ENCODE measurements around the gene HS3ST4.
"Not testable (repeated sequence)": the region's sequence is repeated elsewhere in the genome, so short reads cannot be mapped to it uniquely, and the experiment has no call there.

HS3ST4 gene

DNA sequence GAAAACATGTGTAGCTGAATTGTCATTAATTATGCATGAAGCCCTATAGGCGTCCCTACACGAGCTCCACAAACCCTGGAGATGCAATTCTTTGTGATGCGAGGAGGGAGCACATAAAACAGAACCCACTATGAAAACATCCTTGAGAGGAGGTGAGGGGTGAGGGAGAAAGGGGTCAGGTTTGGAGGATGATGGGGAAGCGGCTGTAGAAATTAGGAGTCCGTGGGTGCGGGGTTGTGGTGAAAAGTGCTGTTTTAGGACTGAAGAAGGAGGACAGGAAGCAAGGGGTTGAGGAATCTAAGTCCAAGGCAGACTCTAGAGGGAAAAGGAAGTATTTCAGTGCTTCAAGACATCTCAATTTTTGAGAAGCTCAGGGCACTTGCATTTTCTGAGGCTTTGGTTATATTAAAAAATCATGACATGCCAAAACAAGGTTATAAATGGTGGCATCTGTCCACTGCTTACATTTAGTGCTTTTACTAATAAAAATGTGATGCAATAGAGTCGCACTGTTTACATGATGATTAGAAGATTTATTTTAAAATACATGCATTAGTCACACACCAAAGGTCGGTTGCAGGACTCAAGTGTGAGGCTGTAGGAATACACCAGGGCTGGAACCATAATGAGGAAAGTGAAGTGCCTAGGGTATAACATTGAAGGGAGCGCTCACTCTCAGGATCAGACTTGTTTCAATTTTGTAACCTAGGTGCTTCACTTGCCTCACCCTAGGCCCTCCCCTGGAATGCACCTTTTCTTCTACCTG, 379.5 kb downstream of the HS3ST4 start:
- in situ Hi-C loops (cut with HindIII; ENCODE audit: low sequenced_read_pairs): no loop called here
- no peak for DNase-seq (ENCODE audit: low read depth, low spot score)
- no peak overlapping the region for H3K4me3 ChIP-seq (ENCODE audit: low read depth, low read length)
- TF ChIP-seq, protein P1, sequence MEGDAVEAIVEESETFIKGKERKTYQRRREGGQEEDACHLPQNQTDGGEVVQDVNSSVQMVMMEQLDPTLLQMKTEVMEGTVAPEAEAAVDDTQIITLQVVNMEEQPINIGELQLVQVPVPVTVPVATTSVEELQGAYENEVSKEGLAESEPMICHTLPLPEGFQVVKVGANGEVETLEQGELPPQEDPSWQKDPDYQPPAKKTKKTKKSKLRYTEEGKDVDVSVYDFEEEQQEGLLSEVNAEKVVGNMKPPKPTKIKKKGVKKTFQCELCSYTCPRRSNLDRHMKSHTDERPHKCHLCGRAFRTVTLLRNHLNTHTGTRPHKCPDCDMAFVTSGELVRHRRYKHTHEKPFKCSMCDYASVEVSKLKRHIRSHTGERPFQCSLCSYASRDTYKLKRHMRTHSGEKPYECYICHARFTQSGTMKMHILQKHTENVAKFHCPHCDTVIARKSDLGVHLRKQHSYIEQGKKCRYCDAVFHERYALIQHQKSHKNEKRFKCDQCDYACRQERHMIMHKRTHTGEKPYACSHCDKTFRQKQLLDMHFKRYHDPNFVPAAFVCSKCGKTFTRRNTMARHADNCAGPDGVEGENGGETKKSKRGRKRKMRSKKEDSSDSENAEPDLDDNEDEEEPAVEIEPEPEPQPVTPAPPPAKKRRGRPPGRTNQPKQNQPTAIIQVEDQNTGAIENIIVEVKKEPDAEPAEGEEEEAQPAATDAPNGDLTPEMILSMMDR (IDR thresholded peaks at IDR 0.05; ENCODE audit: low read depth, low read length): no peak

DNA sequence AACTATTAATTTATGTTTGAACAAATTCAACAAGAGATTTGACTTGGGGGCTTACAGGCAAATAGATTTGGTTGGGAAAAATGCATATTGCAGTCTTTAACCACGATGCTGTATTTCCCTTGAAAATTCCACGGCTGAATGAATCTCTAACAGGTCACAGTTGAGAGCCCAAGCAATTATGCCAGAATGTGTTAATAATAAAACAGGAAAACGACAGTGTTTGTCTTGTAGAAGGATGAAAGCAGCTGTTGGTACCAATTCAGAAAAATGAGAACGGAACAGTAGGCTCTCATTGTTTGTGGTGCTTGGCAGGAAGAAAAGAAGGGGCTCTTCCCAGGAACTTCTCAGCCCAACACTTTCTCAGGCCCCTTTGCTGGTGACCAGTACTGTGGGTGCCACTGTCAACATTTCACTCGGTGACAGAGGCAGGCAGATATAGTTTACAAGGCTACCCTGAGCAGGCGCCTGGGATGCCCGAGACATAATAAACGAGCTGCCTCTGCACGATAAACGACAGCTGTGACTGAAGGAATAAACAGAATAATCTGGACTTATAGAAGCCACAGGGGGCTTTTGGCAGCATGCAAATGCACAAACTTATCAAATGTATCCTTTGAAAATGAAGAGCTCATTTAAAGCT, 387.1 kb downstream of the HS3ST4 start:
- H3K4me3 ChIP-seq (ENCODE audit: low read depth, low read length): no peak overlapping the region
- DNase-seq (ENCODE audit: low read depth, low spot score): no peak
- in situ Hi-C loops (cut with HindIII; ENCODE audit: low sequenced_read_pairs): no loop called here
- TF ChIP-seq, protein P1 (IDR thresholded peaks at IDR 0.05; ENCODE audit: low read depth, low read length): no peak

DNA sequence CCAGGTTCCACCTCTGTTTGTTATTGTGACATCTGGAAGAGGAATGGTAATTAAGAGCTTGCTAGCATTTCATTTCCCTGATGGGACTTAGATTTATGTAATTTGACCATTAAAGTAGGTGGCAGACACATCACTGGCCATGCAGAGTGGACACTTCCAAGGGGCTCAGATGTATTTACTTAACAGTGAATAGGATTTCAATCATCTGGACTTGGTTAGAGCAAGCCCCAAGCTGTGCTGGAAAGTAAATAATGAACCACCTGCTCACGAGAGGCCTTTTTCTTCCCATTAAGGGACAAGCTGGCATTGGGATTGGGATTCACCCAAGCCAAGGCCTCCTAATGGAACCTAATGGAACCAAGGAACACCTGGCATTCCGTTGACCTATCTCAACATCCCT, 395.3 kb downstream of the HS3ST4 start:
- H3K4me3 ChIP-seq (ENCODE audit: low read depth, low read length): no peak overlapping the region
- TF ChIP-seq, protein P1 (IDR thresholded peaks at IDR 0.05; ENCODE audit: low read depth, low read length): no peak
- in situ Hi-C loops (cut with HindIII; ENCODE audit: low sequenced_read_pairs): no loop called here
- DNase-seq (ENCODE audit: low read depth, low spot score): no peak

DNA sequence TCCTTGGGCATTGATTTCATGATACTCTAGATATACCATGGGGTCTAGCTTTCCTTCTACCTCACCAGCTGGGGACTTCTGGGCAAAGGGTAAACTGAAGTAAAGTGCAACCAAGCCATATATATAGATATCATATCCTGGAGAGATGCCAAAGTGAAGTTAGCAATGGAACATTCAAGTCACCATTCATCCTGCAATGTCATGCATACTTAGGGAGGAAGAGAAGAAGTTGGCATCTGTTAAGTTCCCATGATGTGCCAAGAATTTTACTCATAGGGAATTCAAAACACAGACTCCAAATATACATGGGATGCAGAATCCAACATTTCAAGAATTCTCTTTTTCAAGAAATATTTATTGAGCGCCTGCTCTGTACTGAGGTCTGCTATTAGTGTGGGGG, 399.8 kb downstream of the HS3ST4 start:
- no peak for DNase-seq (ENCODE audit: low read depth, low spot score)
- in situ Hi-C loops (cut with HindIII; ENCODE audit: low sequenced_read_pairs): no loop called here
- TF ChIP-seq, protein P1 (IDR thresholded peaks at IDR 0.05; ENCODE audit: low read depth, low read length): no peak
- no peak overlapping the region for H3K4me3 ChIP-seq (ENCODE audit: low read depth, low read length)

DNA sequence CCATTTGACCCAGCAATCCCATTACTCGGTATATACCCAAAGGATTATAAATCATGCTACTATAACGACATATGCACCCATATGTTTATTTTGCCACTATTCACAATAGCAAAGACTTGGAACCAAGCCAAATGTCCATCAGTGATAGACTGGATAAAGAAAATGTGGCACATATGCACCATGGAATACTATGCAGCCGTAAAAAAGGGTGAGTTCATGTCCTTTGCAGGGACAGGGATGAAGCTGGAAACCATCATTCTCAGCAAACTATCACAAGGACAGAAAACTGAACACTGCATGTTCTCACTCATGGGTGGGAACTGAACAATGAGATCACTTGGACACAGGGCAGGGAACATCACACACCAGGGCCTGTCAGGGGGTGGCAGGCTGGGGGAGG, 406.4 kb downstream of the HS3ST4 start:
- H3K4me3 ChIP-seq (ENCODE audit: low read depth, low read length); DNase-seq (ENCODE audit: low read depth, low spot score); in situ Hi-C loops (cut with HindIII; ENCODE audit: low sequenced_read_pairs): not testable (repeated sequence)

DNA sequence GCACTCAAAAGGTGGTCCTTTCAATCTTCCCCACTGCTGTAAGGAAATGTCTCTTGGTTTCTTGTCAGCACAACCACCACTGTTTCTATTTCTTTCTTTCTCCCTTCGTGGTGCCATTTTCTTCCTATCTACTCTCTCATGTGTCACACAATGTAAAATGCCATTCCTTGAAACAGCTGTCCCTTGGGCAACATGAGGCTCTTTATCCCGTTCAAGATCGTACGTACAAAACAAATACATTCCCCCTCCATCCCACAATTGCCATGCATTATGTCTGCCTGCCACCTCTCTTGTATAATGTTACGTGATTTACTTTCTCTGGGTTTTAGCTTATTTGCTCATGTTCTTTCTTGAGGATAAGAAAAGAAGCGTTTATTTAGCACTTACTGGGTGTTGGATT, 410.6 kb downstream of the HS3ST4 start:
- DNase-seq (ENCODE audit: low read depth, low spot score): no peak
- in situ Hi-C loops (cut with HindIII; ENCODE audit: low sequenced_read_pairs): no loop called here
- H3K4me3 ChIP-seq (ENCODE audit: low read depth, low read length): no peak overlapping the region
- TF ChIP-seq, protein P1 (IDR thresholded peaks at IDR 0.05; ENCODE audit: low read depth, low read length): no peak

DNA sequence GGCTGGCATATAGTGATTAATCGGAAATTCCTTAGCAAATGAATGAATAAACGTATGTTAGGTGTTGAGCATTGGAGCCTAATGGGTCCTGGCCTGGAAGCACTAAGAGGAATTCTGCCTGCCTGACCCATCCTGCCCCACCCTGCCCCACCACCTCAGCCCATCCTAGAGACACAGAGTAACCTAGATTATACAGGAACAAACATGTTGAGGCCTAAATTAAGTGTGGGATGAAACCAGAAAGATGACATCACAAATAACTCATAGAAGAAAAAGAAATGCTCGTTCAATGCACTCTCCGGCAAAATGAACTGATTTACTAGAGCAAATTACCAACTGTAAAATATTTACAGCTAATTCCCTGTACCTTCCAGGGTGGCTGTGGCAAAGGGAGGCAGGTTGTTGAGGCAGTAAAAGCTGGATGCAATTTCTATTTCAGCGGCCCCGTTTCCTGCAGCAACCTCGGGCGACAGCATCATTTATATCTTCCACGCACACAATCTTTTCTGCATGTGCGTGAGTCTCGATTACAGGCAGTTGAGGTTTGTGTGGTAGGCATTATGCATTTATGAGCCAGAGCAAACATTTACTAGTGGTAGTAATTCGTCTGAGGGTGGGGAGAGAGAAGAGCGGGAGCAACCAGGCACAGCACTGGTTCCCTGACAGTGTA, 417.2 kb downstream of the HS3ST4 start:
- in situ Hi-C loops (cut with HindIII; ENCODE audit: low sequenced_read_pairs): no loop called here
- no peak for DNase-seq (ENCODE audit: low read depth, low spot score)

More for the DNA sequence above, 417.2 kb downstream of the HS3ST4 start:
- TF ChIP-seq, protein P1 (IDR thresholded peaks at IDR 0.05; ENCODE audit: low read depth, low read length): no peak
- no peak overlapping the region for H3K4me3 ChIP-seq (ENCODE audit: low read depth, low read length)

Measured in astrocyte of the spinal cord (primary cell).